Activated naive CD8-positive, alpha-beta T cell treated with anti-CD3 and anti-CD28 coated beads, Interleukin-2, amount 50 U/mL, for 24 hours (primary cell): ENCODE results near the gene CMTM5.

Source experiments
- ATAC-seq: fragments of 150-1000 bp; cut with Tn5 transposase; one replicate; pipeline ENCODE4 v1.10.0; 2021
- DNase-seq: peaks from one replicate; pipeline ENCODE4 v3.0.0; 2021
- H3K27ac Mint-ChIP-seq: one replicate; pipeline ENCODE4 v1.8.0; 2021; ENCODE audit warnings: mild to moderate bottlenecking, mixed read lengths
- H3K27me3 Mint-ChIP-seq: one replicate; pipeline ENCODE4 v1.8.0; 2021; ENCODE audit warnings: mixed read lengths
- H3K36me3 Mint-ChIP-seq: one replicate; pipeline ENCODE4 v1.8.0; 2021; ENCODE audit warnings: low read depth, mixed read lengths
- H3K4me1 Mint-ChIP-seq: one replicate; pipeline ENCODE4 v1.8.0; 2021; ENCODE audit warnings: mixed read lengths
- H3K4me3 Mint-ChIP-seq: one replicate; pipeline ENCODE4 v1.8.0; 2021; ENCODE audit warnings: mild to moderate bottlenecking, moderate library complexity, mixed read lengths
- H3K9me3 Mint-ChIP-seq: one replicate; pipeline ENCODE4 v1.8.0; 2021; ENCODE audit warnings: mixed read lengths

Gene CMTM5, protein sequence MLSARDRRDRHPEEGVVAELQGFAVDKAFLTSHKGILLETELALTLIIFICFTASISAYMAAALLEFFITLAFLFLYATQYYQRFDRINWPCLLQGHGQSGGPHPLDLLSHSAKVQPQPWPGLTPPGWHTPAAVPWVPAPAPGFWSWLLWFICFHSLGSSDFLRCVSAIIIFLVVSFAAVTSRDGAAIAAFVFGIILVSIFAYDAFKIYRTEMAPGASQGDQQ

DNA sequence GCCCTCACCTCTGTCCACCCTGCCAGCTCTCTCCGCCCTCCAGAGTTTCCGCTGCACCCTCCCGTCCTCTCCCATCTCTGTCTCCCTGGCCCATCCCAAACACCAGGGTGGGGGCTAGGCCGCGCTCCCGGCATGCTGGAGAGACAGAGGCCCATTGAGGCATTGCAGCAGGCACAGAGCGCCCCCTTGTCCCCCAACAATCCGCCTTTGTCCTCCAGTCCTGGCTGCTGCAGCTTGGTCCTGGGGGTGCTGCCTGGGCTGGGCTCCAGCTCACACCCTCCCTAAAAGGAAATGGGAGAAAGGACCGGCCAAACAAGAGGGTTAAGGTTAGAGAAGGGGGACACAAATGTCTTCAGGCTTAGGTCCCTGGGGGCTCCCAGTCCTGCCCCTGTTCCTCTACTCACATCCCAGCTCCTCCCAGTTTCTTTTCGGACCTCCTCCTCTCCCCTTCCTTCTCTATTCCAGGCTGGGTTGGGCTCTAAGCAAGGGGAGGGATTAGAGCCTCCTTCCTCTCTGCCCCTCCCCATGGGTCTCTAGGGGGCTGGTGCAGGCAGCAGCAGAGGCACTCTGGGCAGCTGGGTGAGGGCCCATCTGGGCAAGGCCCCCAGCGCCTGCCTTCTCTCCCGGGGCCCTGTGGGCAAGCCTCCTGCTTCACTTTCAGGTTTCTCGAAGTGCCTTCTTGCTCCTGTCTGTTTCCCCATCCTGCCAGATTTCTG is at the start of gene CMTM5:
Gene CMTM5, plus strand, starts transcription at position 565 of the 716 bp plus-strand sequence. CDS start 206 bp downstream, outside the sequence.
- ATAC-seq (no peak), DNase-seq (no peak)
- Mint-ChIP-seq H3K27ac (no peak within 1 kb of the TSS), H3K9me3 (no peaks in the 10 kb centered on the region), H3K4me3 (no peak within 1 kb of the TSS), H3K27me3 (no peaks in the 10 kb centered on the region), H3K4me1 (no peaks in the 10 kb centered on the region), H3K36me3 (no peaks in the 10 kb centered on the region)

- ATAC-seq (peak; percentile 82), DNase-seq (peak; percentile 67)
- H3K9me3 Mint-ChIP-seq, result no peaks in the 10 kb centered on the region
- H3K27ac Mint-ChIP-seq, result no peak overlapping the region
- peaks cover 26% of the 10 kb centered on the region for H3K36me3 Mint-ChIP-seq
- no peaks in the 10 kb centered on the region for H3K27me3 Mint-ChIP-seq
- H3K4me3 Mint-ChIP-seq, result no peak overlapping the region
- H3K4me1 Mint-ChIP-seq, result peaks cover 10% of the 10 kb centered on the region
These were observed 48.7 kb upstream of the CMTM5 start for GRCh38 chr14:23327947-23328744.

DNA sequence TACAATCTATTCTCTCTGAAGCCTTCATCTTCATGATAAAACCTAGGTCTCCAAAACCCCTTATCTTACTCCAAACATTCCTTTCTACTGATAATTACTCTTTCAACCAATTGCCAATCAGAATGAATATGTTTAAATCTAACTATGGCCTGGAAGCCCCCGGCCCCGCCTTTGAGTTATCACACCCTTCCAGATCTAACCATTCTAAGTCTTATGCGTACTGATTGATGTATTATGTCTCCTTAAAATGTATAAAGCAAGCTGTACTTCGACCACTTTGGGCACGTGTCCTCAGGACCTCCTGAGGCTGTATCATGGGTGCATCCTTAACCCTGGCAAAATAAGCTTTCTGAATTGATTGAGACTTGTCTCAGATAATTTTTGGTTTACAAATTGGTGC is 41.2 kb upstream of the CMTM5 start:
- H3K9me3 Mint-ChIP-seq, result no peaks in the 10 kb centered on the region
- no peaks in the 10 kb centered on the region for H3K4me1 Mint-ChIP-seq
- ATAC-seq (no peak), DNase-seq (no peak)
- no peak overlapping the region for H3K4me3 Mint-ChIP-seq
- peaks cover 11% of the 10 kb centered on the region for H3K27me3 Mint-ChIP-seq
- peak overlapping the region; percentile 26 for H3K27ac Mint-ChIP-seq
- peaks cover 4% of the 10 kb centered on the region for H3K36me3 Mint-ChIP-seq

- no peak for ATAC-seq
These were observed 37.2 kb upstream of the CMTM5 start for GRCh38 chr14:23339506-23340268.

GRCh38 chr14:23344481-23344880 is 32.4 kb upstream of the CMTM5 start:
- no peak overlapping the region for H3K27ac Mint-ChIP-seq
- no peaks in the 10 kb centered on the region for H3K4me1 Mint-ChIP-seq
- no peak for DNase-seq
- H3K27me3 Mint-ChIP-seq, result peaks cover 4% of the 10 kb centered on the region
- H3K36me3 Mint-ChIP-seq, result peaks cover 4% of the 10 kb centered on the region
- H3K9me3 Mint-ChIP-seq, result no peaks in the 10 kb centered on the region
- H3K4me3 Mint-ChIP-seq, result no peak overlapping the region
- no peak for ATAC-seq

More at GRCh38 chr14:23339506-23340268, 37.2 kb upstream of the CMTM5 start:
- DNase-seq, result no peak
- Mint-ChIP-seq H3K36me3 (peaks cover 4% of the 10 kb centered on the region), H3K27me3 (peaks cover 15% of the 10 kb centered on the region), H3K4me1 (no peaks in the 10 kb centered on the region), H3K4me3 (no peak overlapping the region), H3K9me3 (no peaks in the 10 kb centered on the region), H3K27ac (no peak overlapping the region)

DNA sequence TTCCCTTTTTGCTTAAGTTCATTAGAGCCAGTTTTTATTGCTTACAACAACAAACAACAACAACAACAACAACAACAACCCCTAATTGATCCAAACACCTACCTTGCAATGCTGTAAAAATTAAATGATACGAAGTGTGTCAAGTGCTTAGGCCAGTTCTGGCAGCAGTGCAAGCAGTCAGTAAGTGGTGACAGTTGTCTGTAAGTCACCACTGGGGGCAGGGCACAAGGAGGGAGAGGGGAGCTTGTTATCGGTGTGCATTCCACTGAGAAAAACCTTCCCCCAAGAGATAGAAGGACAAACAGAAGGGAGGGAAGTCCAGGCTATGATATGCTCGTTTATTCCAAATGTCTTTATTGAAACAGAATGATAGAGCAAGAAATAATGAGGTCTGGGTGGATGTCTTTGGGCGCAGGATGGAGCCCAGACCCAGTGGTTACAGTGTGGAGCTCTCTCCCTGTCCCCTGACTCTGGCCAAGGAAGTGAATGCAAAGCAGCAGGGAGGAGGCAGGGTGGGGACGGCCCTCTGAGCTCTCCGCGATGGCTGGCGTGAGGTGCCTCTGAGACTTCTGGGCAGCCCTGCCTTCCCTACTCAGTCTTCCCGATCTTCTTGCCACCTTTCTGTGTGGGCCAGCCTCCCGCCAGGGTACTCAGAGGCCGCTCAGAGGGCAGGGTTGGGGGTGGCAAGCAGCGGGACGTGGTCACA is 30.7 kb upstream of the CMTM5 start:
- Mint-ChIP-seq H3K27ac (no peak overlapping the region), H3K27me3 (peaks cover 14% of the 10 kb centered on the region), H3K4me1 (peaks cover 1% of the 10 kb centered on the region), H3K9me3 (no peaks in the 10 kb centered on the region), H3K36me3 (no peaks in the 10 kb centered on the region), H3K4me3 (no peak overlapping the region)
- DNase-seq (no peak), ATAC-seq (no peak)

- DNase-seq, result no peak
- ATAC-seq, result no peak
- no peaks in the 10 kb centered on the region for H3K9me3 Mint-ChIP-seq
- peaks cover 18% of the 10 kb centered on the region for H3K27me3 Mint-ChIP-seq
- no peak overlapping the region for H3K4me3 Mint-ChIP-seq
- no peak overlapping the region for H3K27ac Mint-ChIP-seq
- peaks cover 4% of the 10 kb centered on the region for H3K4me1 Mint-ChIP-seq
- H3K36me3 Mint-ChIP-seq, result no peaks in the 10 kb centered on the region
These were observed 30.0 kb upstream of the CMTM5 start for GRCh38 chr14:23346693-23347405.

DNA sequence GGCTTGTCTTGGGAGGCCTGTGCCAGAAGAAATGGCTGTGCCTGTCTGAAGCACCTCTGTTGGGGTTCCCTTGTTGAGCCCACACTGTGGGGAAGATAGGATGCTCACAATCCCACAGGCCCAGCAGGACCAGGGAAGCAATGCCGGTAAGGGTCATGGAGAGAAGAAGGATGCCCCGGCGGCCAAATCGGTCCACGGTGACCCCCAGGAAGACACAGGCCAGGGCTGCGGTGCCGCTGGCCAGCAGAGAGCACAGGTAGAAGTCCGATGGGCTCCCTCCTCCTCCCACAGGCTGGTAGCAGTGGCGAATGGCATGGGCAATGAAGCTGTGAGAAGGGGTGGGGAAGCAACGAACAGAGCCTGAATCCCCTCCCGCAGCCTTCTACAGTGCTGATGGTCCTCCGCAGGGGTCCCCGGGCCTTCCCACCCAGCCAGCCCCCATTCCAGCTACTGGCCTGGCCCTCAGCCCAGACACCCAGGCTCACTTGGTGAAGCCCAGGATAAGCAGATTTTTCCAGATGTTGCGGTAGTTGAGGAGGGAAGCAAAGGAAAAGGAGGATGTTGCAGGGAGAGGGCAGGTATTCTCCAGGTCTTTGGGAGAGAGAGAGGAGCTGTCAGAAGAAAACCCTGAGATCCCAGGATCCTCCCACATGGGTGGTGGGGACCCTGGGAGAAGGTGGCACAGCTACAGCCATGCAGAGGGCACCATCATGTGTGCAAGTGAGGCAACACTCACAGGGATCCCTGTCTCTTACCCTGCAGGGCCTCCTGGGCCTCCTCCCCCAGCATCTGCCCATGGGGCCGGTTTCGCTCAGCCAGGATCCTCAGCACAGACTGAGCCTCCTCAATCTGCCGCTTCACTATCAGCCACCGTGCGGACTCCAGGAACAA is 29.2 kb upstream of the CMTM5 start:
- no peaks in the 10 kb centered on the region for H3K36me3 Mint-ChIP-seq
- no peak for DNase-seq
- H3K27me3 Mint-ChIP-seq, result peaks cover 19% of the 10 kb centered on the region
- H3K9me3 Mint-ChIP-seq, result no peaks in the 10 kb centered on the region
- peaks cover 5% of the 10 kb centered on the region for H3K4me1 Mint-ChIP-seq
- ATAC-seq, result no peak
- H3K27ac Mint-ChIP-seq, result no peak overlapping the region
- H3K4me3 Mint-ChIP-seq, result no peak overlapping the region

DNA sequence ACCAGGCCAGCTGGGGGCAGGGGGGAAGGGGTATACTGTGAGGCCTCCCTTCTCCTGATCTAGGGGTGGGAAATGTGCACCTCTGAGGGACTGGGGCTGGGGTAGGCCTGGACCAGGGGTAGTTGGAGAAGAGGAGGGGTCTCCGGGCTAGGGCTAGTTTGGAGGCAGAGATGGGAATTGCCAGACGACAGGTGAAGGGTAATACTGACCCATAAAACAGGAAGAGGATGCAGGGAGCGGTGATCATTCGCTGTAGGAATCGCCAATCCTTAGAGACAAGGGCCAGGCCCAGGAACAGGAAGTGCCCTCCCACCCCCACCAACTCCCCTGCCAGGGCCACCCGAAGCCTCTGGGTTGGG is 28.6 kb upstream of the CMTM5 start:
- Mint-ChIP-seq H3K4me1 (peaks cover 11% of the 10 kb centered on the region), H3K9me3 (no peaks in the 10 kb centered on the region)

DNA sequence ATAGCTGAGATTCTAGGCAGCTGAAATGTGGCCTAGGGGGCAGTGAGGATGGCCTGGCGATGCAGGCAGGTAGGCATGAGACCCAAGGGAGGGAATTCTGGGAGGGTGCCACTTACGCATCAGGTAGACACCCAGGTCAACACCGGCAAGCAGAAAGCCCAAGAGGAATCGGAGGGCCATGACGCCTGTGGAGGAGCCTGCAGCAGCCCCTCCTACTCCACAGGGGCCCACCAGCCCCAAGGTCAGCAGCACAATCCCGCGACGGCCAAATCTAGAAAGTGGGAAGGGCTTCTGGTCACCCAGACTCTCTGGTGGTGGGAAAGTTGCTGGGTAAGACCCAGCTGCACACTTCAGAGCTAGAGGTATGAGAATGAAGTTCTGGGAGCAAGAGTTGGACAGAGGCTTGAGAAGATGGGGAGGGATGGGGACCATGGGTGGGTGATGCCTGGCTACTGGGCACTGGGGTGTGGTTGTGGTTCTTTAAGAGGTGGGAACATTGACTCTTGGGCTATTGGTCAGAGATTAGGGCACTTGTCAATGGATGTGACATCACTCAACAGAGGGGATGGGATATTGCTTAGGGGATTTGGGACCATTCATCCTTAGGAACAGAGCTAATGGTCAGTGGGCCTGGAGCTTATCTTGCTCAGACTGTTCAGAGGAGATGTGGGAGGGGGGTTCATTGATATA is 27.5 kb upstream of the CMTM5 start:
- Mint-ChIP-seq H3K4me3 (no peak overlapping the region), H3K27me3 (peaks cover 30% of the 10 kb centered on the region), H3K9me3 (no peaks in the 10 kb centered on the region), H3K4me1 (peaks cover 13% of the 10 kb centered on the region), H3K27ac (no peak overlapping the region), H3K36me3 (no peaks in the 10 kb centered on the region)
- ATAC-seq, result no peak
- DNase-seq, result no peak

More for the DNA sequence above, 28.6 kb upstream of the CMTM5 start:
- no peaks in the 10 kb centered on the region for H3K36me3 Mint-ChIP-seq
- ATAC-seq (no peak), DNase-seq (no peak)
- no peak overlapping the region for H3K4me3 Mint-ChIP-seq
- H3K27ac Mint-ChIP-seq, result no peak overlapping the region
- H3K27me3 Mint-ChIP-seq, result peaks cover 24% of the 10 kb centered on the region

- Mint-ChIP-seq H3K27ac (no peak overlapping the region), H3K9me3 (no peaks in the 10 kb centered on the region), H3K27me3 (peaks cover 30% of the 10 kb centered on the region), H3K36me3 (no peaks in the 10 kb centered on the region), H3K4me1 (peaks cover 13% of the 10 kb centered on the region), H3K4me3 (peak overlapping the region; percentile 61)
- ATAC-seq (no peak), DNase-seq (peak; percentile 20)
These were observed 25.0 kb upstream of the CMTM5 start for GRCh38 chr14:23351681-23352505.
